HG02943 (cell line): ENCODE data around the gene EPDR1.
A peak's percentile ranks its signal among the peaks of the same experiment; 100 is the strongest.

Experiments
- ATAC-seq: cut with Tn5 transposase; IDR thresholded peaks from one replicate; pipeline ENCODE4 v1.9.1; 2021; ENCODE audit warnings: mild to moderate bottlenecking, low read depth, moderate library complexity; ENCODE audit not compliant: unreplicated experiment

Gene EPDR1

DNA sequence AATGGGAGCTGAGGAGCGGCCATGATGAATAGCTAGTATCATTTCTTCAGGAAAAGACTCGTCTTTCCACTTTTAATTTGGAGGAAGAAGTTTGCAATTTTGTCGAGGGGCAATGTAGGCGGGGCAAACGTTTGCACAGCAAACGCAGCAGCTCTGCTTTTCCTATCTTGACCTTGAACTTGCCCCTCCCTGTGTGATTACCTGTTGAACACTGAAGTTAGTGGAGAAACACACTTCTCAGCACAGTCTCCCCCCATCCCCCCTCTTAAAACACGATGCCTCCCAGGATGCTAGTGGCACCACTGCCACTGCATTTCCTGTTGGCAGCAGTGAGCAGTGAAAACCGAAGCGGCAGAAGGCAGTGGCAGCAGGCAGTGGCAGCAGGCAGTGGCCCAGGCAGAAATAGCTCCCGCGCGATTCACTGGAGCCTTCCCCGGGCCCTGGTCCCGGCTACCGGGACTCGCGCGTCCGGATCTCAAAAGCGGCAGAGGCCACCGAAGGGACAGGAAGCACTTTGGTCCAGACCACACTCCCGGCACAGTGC, at the start of gene EPDR1:
Gene EPDR1, plus strand, starts transcription at position 336 of the 544 bp plus-strand sequence. CDS start 300 bp downstream, outside the sequence.
- peak; percentile 59 for ATAC-seq

DNA sequence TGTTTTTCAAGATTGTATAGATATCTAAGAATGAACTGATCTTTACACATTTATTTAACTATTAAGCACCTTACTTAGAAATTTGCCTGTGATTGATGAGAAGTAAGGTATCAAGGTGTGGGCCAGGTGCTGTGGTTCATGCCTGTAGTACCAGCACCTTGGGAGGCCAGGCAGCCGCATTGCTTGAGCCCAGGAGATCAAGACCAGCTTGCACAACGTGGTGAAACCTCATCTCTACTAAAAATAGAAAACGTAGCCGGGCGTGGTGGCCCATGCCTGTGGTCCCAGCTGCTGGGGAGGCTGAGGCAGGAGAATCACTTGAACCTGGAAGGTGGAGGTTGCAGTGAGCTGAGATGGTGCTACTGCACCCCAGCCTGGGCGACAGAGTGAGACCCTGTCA, 38.4 kb upstream of the EPDR1 start:
- no peak for ATAC-seq

DNA sequence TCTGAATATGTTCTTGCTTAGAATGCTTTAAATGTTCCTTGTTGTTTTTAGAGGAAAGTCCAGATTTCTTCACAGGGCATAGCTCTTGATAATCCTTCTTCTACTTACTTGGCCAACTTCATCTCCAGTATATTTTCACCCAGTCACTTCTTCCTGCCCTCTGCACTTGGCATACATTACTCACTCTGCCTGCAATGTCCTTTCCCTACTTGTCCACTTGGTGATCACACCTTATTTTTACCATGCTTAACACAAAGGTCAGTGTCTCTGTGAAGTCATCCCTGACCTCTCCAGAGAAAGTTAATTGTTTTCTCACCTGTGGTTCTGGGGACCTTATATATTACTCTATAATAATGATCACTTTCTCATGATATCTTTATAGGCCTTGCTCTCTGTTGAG, 27.1 kb upstream of the EPDR1 start:
- no peak for ATAC-seq

DNA sequence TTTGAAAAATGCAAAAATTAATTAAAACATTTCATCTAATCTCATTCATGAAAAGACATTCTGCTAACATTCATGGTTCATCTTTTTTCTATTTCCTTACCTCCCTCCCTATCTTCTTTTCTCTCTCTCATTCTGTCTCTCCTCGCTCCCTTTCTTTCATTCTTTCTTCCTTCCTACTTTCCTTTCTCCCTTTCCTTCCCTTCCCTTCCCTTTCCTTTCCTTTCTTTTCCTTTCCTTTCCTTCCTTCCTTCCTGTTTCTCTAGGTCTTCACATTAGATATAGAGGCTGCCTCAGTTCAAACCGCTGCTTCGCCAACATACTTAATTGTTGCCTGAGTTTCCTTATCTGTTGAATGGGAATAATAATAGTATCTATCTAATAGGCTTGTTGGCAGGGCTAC, 25.8 kb upstream of the EPDR1 start:
- ATAC-seq = no peak

DNA sequence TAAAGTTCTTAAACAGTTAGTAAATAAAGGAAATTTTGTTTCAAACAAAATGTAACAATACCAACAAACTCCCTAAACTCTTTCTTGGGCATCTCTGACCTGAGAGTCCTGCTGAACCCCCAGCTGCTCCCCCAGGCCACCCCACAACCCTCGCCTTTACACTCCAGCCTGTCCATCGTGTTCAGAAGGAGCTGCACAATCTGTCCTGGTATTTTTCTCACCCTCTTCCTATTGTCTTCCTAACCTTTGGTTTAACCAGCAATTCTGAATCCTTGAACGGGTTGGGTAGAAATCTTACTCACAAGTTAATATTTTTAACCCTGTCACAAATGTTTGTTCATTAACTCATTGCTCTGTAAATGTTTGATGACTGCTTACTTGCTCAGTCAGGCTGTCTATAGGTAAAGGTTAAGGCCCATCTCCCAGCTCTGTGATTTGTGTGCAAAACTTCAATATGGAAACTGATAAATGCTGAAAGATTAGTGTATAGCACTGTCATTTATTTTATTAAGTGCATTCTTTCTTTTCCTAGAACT, 20.7 kb upstream of the EPDR1 start:
- no peak for ATAC-seq

DNA sequence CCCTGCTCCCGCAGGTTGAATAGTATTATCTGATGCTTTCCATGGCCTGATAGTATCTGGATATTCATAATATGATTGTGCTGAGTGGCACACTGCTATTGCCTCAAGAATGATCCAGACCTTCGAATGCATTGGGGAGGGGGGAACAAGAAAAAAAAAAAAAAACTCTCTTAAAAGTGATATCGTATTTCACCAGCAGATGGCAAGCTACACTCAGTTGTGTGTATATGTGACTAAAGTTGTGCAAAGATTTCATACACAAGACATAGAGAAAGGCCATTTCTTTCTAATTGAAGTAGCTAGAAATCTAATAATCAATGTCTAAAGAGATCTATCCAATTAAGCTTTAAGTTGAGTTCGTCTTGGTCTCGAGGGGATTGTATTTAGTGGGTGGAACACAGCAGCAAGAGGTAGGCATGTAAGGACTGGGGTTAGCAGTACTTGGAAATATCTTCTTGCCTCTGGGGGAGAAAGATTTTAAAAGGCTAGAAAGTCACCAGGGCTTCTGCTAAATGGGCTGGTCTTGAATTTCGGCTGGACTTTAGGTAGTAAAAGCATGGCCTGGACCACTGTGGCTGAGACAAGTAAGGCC, 19.1 kb upstream of the EPDR1 start:
- peak; percentile 69 for ATAC-seq

DNA sequence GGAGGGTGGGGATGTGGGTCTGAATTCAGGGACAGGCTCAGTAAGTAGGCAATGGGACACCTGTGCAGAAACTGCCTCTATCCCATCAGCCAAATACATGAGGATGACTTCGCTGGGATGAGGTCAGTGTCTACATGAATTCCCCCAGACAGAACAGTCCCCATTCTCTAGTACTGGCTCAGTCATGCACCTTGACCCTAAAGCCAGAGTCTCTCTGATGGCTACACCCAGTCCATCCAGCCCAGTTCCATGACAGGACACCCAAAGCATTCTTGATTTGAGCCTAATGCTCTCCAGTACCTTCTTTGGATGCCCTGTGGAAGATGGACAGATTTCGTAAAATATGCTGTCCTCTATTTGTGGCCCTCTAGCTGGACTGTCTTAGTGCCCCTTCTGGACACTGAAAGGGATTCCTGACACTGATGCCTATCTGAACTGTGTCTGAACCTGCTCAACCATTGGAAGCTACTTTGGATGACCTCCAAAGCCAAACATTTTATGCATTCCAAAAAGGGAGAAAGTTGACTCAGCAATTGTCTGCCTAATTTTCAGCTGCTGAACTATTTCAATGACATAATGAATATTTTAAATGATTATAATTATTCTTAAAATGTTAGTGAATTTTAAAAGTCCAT, 18.4 kb upstream of the EPDR1 start:
- ATAC-seq = no peak

DNA sequence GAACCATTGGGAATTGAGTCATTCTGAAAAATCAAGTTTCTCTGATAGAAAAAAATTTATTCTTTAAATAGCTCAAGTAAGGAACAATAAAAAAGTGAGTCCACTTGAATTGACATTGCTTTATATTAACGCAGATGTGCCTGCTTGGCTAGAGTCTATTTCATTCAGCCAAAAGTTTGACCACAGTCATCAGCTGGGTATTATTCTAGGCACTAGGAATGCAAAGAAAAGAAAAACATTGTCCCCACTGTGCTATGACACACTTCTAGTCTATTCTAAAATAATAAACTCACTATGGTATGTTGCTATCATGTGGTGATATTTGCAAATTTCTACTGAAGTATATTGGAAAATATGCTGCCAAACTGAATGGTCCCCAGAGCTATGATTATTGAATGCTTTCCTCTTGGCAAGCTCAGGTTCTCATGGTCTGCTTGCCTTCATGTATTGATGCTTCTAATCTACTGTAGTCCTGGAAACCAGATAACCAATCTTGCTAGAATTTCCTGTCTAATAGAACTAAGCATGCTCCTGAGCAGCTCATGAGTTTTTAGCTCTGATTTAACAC, 12.1 kb upstream of the EPDR1 start:
- no peak for ATAC-seq

DNA sequence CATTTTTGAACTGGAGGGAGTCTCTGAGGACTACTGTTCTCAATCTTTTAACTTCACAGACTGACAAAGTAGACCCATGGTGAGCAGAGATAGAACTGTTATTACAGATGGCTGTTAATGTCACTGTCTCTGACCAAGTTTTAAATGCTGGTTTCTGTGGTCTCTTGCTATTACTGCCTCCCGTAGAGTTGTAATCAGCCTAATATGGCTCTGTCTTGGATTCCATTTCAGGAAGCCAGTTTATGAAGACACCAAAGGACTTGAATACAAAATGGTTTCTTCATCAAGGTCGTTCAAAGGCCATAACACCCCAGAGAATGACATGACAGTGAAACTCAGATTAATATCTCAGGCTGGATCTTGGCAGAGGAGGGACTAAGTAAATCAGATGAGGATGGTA, 7.7 kb upstream of the EPDR1 start:
- no peak for ATAC-seq

DNA sequence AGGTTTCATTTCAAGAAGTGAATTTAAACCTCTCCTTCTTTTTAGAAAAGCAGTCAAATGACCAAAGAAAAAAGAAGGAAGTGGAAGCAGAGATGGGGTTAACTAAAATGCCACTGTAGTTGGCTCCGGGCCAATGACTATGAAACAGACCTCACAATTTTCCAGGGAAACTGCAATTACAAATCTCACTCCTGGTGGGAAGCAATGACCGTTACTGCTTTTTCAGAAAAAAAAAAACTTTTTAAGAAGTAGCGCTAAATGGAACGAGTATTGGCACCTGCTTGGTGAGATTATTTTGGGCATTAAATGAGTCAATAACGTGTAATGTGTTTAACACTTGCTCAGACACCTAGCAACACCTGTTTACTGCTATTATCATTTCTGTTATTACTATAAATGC, 5.0 kb upstream of the EPDR1 start:
- ATAC-seq = no peak

DNA sequence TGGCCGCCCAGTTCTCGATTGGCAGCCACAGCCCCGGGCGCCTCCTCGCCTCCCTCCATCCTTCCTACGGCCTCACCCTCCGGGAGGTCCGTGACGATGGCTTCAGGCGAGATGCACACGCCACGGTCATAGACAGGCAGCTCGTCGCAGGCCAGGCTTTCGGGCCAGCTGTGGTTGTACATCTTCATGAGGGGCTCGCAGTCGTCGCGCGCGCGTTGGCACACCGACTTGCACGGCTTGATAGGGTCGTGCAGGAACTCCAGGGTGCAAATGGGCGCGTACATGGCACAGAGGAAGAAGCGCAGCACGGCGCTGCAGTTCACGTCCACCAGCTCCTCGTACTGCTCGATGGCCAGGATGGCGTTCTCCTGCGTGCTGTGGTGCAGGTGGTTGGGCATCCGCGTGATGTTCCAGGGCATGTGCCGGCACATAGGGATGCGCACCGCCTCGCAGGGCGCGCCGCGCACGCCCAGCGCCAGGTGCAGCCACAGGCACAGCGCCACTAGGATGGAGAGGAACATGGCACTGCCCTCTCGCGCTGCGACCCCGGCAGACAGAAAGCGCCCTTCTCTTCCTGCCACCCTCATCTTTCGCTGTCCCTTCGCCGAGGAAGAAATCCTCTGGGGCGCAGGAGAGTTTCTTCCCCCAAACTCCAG, 4.3 kb upstream of the EPDR1 start:
- ATAC-seq = no peak

DNA sequence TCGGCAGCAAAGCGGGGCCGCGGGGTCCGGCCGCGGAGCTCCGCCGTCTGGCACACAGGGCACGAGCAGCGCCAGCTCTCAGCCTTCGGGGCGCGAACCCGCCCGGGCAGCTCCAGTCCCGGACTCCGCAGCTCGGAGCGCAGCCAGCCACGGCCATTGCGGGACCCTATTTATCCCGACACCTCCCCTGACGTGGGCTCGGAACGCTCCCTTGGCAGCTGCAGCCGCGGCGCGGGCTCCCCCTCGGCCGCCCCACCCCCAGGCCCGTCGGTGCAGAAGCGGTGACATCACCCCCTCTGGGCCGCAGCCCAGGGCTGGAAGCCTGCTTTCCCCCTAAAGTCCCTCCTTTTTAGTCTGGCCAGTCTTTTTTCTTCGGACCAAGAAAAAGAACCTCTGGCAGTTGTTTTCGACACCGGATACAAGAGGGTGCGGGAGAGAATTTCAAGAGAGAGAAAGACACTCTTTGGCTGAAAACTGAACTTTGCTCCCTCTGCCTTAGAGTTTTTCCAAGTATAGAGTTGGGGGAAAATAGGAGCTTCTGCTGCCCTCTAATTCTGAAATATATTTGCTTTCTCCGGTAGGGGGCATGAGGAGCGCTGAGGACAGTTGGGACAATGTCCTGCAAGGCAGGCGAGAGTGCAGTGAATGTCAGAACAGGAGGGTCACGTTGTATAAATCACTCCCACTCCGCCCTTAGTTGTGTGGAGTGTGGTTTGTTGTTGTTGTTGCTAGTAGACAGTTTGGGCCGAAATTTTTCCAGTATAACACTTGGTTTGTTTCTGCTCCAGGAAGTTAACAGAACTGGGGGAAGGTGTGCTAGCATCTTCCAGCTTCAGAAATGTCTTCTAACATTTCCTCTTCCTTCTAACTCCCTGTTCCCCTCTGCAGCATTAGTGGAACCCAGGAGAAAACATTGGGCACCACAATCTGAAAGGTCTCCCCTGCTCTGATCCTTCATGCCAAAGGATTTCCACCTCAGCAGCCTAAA, 3.5 kb upstream of the EPDR1 start, which contains the start of gene SFRP4:
Gene SFRP4, minus strand, starts transcription at position 145 of the 988 bp plus-strand sequence. CDS start 280 bp downstream, outside the sequence.
- ATAC-seq = no peak

DNA sequence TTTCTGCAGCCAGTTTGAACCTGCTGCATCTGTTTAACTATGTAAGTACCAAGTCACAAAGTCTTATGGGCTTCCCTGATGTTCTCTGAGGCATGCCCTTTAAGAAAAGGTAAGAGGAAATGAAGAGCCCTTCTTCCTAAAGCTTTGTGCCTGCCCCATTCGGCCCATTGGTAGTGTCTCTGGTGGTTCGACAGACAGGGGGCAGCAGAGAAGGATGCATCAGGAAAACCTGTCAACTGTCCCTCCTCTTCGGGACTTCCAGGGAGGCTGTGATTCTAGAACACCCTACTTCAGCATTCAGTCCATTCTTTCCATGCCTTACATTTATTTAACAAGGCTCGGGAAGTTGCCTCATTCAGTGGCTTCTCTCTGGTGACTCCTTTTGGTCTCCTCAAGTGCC, 1.9 kb upstream of the EPDR1 start:
- ATAC-seq = no peak

DNA sequence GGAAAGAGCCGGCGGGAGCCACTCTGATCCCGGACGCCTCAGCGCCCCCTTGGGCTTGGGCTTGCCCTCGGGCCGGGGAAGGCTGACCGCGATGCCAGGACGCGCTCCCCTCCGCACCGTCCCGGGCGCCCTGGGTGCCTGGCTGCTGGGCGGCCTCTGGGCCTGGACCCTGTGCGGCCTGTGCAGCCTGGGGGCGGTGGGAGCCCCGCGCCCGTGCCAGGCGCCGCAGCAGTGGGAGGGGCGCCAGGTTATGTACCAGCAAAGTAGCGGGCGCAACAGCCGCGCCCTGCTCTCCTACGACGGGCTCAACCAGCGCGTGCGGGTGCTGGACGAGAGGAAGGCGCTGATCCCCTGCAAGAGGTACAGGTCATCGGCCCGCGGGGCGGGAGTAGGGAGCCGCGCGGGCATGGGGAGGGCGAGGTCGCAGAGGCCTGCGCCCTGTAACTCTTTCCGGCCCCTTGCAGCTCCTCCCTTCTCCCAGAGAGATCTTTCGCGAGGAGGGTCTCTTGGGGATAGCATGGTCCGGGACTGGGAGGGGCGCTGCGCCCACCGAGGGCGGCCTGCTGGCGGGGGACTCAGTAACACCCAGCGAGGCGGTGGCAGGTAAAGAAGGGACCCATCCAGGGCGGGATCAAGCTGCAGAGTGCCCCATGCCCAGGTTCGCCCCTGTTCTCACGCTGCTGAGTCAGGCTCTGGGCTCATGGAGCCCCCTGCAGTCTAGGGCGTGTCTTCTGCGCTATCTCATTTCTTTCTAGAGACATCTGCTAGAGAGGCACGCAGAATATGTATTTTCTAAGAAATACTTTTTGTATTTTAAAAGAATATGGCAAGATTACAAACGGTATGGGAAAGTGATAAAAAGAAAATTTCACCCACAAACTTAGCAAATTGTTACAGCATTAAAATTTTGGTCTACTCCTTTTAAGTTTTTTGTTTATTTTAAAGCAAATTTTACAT, 687 bp downstream of the EPDR1 start:
- ATAC-seq = peak; percentile 62

DNA sequence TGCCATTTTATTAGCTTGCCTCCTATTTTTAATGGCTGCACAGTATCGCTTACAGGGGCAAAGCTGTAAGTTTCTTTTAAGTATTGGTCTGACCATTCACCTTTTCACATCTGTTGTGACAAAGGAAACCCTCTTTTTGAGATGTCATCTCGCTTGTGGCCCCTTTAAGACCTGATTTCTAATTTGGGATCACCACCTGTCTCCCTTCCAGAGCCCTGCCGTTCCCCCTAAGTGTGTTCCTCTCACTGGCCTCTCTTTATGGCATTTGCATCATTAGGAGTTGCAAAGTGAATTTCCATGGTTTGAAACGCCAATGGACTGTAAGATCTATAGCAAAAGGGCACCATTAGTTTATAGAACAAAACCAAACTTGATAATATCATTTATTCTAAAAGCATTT, 1.4 kb downstream of the EPDR1 start:
- ATAC-seq = no peak

DNA sequence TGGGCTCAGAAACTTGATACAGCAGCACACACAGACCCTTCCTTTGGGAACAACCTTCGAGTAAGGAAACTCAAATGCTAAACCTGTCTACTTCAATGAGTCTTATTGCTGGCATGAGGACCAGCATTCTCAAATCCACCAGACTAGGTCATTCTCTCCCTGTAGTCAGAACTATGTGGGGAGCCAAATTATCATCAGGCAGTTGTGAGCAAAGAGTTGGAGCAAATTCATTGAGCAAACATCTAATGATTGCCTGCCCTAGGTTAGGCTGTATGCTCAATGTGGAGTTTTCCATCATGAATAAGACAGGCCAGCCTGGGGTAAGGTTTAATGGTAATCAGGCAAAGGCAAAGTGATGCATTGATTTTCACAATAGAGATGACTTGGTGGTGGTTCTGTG, 3.6 kb downstream of the EPDR1 start:
- no peak for ATAC-seq

DNA sequence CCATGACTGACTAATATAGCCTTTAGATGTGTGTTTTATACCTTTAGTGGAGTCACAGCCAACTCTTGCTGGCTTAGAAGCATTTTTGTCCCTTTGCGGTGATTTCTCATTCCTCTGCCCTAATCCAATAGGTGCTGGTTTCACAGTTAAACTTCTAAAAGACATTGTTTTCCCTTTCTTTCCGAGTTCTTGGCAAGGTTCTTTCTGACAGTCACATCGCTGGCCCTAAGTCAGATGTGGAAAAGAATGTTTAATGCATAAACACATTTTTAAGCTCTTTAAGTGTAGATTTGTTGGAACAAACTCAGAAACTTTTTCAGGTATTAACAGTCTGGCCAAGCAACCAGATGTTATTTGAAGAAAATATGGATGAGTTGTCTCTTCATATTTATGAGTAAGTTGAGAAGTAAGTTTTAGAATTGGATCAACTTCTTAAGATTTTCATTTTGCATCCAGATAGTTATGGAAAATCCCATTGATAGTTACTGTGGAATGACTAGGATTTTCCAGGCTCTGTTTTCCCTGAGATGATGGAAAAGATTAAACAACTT, 4.1 kb downstream of the EPDR1 start:
- no peak for ATAC-seq

DNA sequence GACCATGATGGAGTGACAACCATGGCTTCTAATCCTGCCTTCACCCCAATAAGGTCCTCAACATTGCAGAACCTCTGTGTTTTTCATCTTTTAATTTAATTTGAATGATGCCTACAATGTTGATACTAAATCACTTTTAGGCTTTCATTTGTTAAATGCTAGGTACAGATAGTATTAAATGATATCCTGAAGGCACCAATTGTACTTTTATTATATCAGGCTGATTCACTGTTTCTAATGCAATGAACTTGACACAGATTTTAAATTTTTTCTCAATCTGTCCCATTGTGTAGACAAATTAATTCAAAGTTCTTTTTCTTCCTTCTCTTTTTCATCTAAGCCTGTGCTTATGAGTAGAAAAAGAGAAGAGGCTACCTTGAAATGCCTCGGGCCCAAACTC, 5.2 kb downstream of the EPDR1 start:
- ATAC-seq = no peak
